PC-9 (cell line): ENCODE measurements around the gene GPR137. TPM values are rescaled to one million over a fixed set of nuclear protein-coding genes. Genes with fewer than 3 reads are reported as not detected.

ENCODE experiments used
- BruUV-seq: library from RNA; stranded (reverse); fragments of 400-500 nt; replicated peaks from 2 replicates; lab custom pipeline; 2021; lab: Mats Ljungman, UMichigan
- CTCF ChIA-PET: fragments of 300-600 bp; sonication (Branson Sonifier 250); formaldehyde crosslinking; loops from one replicate; lab custom pipeline; 2022; ENCODE audit warnings: antibody characterized with exemption; lab: Charles Lee
- POLR2A ChIA-PET: fragments of 300-600 bp; sonication (Branson Sonifier 250); formaldehyde crosslinking; loops from one replicate; lab custom pipeline; 2022; ENCODE audit warnings: antibody characterized with exemption; ENCODE audit not compliant: unreplicated experiment; lab: Charles Lee
- DNase-seq, 2 experiments: peaks; one replicate each; pipeline versions ENCODE4 v3.0.0 to v3.0.0-alpha.2; 2015 to 2022; ENCODE audit warnings: mixed read lengths in 1 of 2
- H2AFZ ChIP-seq: fragments of 200-600 bp; sonication (generic); 2 replicates; pipeline ENCODE4 v1.8.1; 2017; ENCODE audit warnings: antibody characterized with exemption
- H3F3A ChIP-seq: fragments of 200-600 bp; sonication (generic); 2 replicates; pipeline ENCODE4 v1.8.1; 2017; ENCODE audit warnings: antibody characterized with exemption, mild to moderate bottlenecking, low read depth; ENCODE audit not compliant: insufficient read depth
- H3K27ac ChIP-seq: fragments of 200-600 bp; sonication (generic); 2 replicates; pipeline ENCODE4 v1.6.1; 2016; ENCODE audit warnings: mixed run types
- H3K27me3 ChIP-seq: fragments of 200-600 bp; sonication (generic); 2 replicates; pipeline ENCODE4 v1.6.1; 2016; ENCODE audit warnings: low read depth, mixed run types; ENCODE audit not compliant: insufficient read depth
- H3K36me3 ChIP-seq: fragments of 200-600 bp; sonication (generic); 2 replicates; pipeline ENCODE4 v1.6.1; 2016; ENCODE audit warnings: low read depth, mixed run types
- H3K4me1 ChIP-seq: fragments of 200-600 bp; sonication (generic); replicated peaks from 2 replicates; pipeline ENCODE4 v1.6.1; 2016; ENCODE audit warnings: mixed run types; ENCODE audit not compliant: insufficient read depth
- H3K4me2 ChIP-seq: fragments of 200-600 bp; sonication (generic); 2 replicates; pipeline ENCODE4 v1.6.1; 2017; ENCODE audit warnings: mixed run types
- H3K4me3 ChIP-seq: fragments of 200-600 bp; sonication (generic); 2 replicates; pipeline ENCODE4 v1.6.1; 2016; ENCODE audit warnings: mixed run types
- H3K79me2 ChIP-seq: fragments of 200-600 bp; sonication (generic); 2 replicates; pipeline ENCODE4 v1.6.1; 2017; ENCODE audit warnings: low read depth, mixed run types
- H3K9me2 ChIP-seq: fragments of 200-600 bp; sonication (generic); 2 replicates; pipeline ENCODE4 v1.8.1; 2017; ENCODE audit warnings: mild to moderate bottlenecking; ENCODE audit not compliant: insufficient read depth
- H3K9me3 ChIP-seq: fragments of 200-600 bp; sonication (generic); 2 replicates; pipeline ENCODE4 v1.8.1; 2016; ENCODE audit warnings: low read depth; ENCODE audit not compliant: insufficient read depth
- H4K20me1 ChIP-seq: fragments of 200-600 bp; sonication (generic); 2 replicates; pipeline ENCODE4 v1.8.1; 2017; ENCODE audit not compliant: insufficient read depth
- EZH2 ChIP-seq: fragments of 200-600 bp; sonication (generic); IDR thresholded peaks from 2 replicates; pipeline ENCODE4 v1.8.0; 2017; ENCODE audit warnings: antibody characterized with exemption, low read depth
- intact Hi-C: fragments of 100-400 bp; cut with micrococcal nuclease; formaldehyde crosslinking; loops from one replicate; pipeline ENCODE4 v1.10.0; 2022; ENCODE audit not compliant: unreplicated experiment
- total RNA-seq: library from RNA; stranded (reverse); gene quantifications from 2 replicates; pipeline ENCODE4 v1.2.3, GENCODE V29; 2021
- TF ChIP-seq, protein P1 (sequence below): fragments of 200-600 bp; sonication (generic); conservative IDR thresholded peaks from 2 replicates; pipeline ENCODE4 v1.6.1; 2017; ENCODE audit warnings: mixed run types, antibody characterized with exemption, mild to moderate bottlenecking, moderate library complexity

The GPR137 gene
- total RNA-seq, 1 experiment from 2014 or later: 72.8 TPM

DNA sequence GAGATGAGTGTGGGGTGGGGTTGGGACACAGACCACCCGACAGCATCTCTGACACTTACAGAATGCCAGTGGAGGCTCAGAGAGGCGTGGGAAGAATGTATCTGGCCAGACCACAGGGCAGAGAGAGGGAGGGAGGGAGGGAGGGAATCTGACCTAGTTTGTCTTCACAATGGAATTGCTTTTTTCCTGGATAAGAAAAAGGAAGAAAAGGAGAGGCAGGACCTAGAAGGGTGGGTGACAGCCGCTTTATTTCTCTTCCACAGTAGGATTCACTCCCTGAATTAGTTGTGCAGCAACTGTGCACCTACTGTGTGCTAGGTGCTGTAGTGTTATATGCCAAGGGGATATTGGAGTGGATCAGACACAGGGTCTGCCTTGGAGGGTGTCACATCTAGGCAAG lies 9.1 kb downstream of the GPR137 start:
- TF ChIP-seq, protein P1, sequence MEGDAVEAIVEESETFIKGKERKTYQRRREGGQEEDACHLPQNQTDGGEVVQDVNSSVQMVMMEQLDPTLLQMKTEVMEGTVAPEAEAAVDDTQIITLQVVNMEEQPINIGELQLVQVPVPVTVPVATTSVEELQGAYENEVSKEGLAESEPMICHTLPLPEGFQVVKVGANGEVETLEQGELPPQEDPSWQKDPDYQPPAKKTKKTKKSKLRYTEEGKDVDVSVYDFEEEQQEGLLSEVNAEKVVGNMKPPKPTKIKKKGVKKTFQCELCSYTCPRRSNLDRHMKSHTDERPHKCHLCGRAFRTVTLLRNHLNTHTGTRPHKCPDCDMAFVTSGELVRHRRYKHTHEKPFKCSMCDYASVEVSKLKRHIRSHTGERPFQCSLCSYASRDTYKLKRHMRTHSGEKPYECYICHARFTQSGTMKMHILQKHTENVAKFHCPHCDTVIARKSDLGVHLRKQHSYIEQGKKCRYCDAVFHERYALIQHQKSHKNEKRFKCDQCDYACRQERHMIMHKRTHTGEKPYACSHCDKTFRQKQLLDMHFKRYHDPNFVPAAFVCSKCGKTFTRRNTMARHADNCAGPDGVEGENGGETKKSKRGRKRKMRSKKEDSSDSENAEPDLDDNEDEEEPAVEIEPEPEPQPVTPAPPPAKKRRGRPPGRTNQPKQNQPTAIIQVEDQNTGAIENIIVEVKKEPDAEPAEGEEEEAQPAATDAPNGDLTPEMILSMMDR: no peak
- no peak for TF ChIP-seq EZH2
- no peak overlapping the region for H3K4me2 ChIP-seq
- intact Hi-C loops: no loop called here
- no peak overlapping the region for H3K27ac ChIP-seq
- H3K27me3 ChIP-seq: no peaks in the 10 kb centered on the region
- H3K36me3 ChIP-seq: no peaks in the 10 kb centered on the region
- CTCF ChIA-PET: interaction anchor here (0.6 to 0.7 kb wide), 2 partner anchors 10 to 217 kb away, joined by 3 to 7 read pairs; no protein-coding TSS in a partner anchor
- H3K9me3 ChIP-seq: no peaks in the 10 kb centered on the region
- H3K4me3 ChIP-seq: no peak overlapping the region
- H4K20me1 ChIP-seq: no peaks in the 10 kb centered on the region
- no peak overlapping the region for H2AFZ ChIP-seq
- no peaks in the 10 kb centered on the region; the same call in 1 of the 2 replicates for H3F3A ChIP-seq
- no peaks in the 10 kb centered on the region for H3K9me2 ChIP-seq
- no peaks in the 10 kb centered on the region for H3K4me1 ChIP-seq
- no TSS peak for BruUV-seq
- POLR2A ChIA-PET: no interaction called here
- H3K79me2 ChIP-seq: no peaks in the 10 kb centered on the region
- peak in 1 of 2 experiments; percentile 11 for DNase-seq

DNA sequence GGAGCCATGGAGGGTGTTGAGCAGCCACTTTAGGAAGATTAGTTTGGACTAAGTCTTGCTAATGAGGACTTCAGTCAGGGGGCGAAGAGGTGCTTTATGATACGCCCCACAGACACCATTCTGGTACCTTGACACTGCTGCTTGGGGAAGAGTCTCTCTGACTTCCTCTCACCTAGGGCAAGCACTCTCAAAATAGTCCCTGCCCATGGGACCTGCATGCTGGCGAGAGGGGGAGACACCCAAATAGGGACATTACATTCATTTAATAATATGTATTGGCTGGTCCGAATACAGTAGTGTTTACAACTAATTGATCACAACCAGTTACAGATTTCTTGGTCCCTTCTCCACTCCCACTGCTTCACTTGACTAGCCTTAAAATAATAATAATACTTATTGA lies 10.1 kb downstream of the GPR137 start:
- H3K9me3 ChIP-seq: no peaks in the 10 kb centered on the region
- no peaks in the 10 kb centered on the region; the same call in 1 of the 2 replicates for H3F3A ChIP-seq
- H2AFZ ChIP-seq: no peak overlapping the region
- H3K9me2 ChIP-seq: no peaks in the 10 kb centered on the region
- ChIA-PET CTCF (interaction anchor here (0.6 to 0.7 kb wide), 2 partner anchors 72 to 218 kb away, joined by 6 to 7 read pairs; no protein-coding TSS in a partner anchor), POLR2A (no interaction called here)
- no peaks in the 10 kb centered on the region; the same call in 1 of the 2 replicates for H3K4me1 ChIP-seq
- no peaks in the 10 kb centered on the region for H4K20me1 ChIP-seq
- H3K36me3 ChIP-seq: no peaks in the 10 kb centered on the region
- H3K4me2 ChIP-seq: no peak overlapping the region
- H3K27ac ChIP-seq: no peak overlapping the region
- 0 out of 2 replicates have a peak, but pooled peaks cover 6% of the 10 kb centered on the region for H3K27me3 ChIP-seq
- H3K79me2 ChIP-seq: no peaks in the 10 kb centered on the region
- DNase-seq: peak in 1 of 2 experiments; percentile 20
- intact Hi-C loops: no loop called here
- no TSS peak for BruUV-seq
- no peak for TF ChIP-seq EZH2
- TF ChIP-seq, protein P1: no peak
- H3K4me3 ChIP-seq: no peak overlapping the region

DNA sequence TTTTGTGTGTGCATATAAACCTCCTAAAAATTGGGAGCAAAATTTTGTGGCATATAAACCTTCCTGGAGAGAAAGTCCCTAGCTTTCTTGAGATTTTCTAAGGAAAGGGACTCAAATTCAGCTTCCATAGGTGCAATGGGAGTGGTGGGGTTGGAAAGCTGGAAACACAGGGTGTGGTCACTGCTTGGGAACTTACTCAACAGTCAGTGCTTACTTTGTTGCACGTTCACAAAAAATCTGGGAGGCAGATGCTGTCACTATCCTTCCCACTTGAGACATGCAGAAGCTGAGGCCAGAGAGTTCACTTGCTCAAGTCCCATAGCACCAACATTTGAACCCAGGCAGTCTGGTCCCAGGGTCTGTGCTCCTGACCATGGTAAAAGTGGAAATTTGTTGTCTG lies 10.6 kb downstream of the GPR137 start:
- no peak for DNase-seq
- intact Hi-C loops: no loop called here
- no peak overlapping the region for H3K27ac ChIP-seq
- CTCF ChIA-PET: no interaction called here
- H3K36me3 ChIP-seq: no peaks in the 10 kb centered on the region
- H3K4me2 ChIP-seq: no peak overlapping the region
- H3K27me3 ChIP-seq: 0 out of 2 replicates have a peak, but pooled peaks cover 7% of the 10 kb centered on the region
- no peak overlapping the region for H2AFZ ChIP-seq
- TF ChIP-seq, protein P1: no peak
- no peak for TF ChIP-seq EZH2
- no peaks in the 10 kb centered on the region for H3K9me2 ChIP-seq
- peaks cover 1% of the 10 kb centered on the region; the same call in 1 of the 2 replicates for H3K4me1 ChIP-seq
- H3K79me2 ChIP-seq: no peaks in the 10 kb centered on the region
- no peaks in the 10 kb centered on the region for H3K9me3 ChIP-seq
- BruUV-seq: no TSS peak
- no peaks in the 10 kb centered on the region for H4K20me1 ChIP-seq
- no peak overlapping the region for H3K4me3 ChIP-seq
- no peaks in the 10 kb centered on the region; the same call in 1 of the 2 replicates for H3F3A ChIP-seq
- POLR2A ChIA-PET: no interaction called here
